NCI-H1048 (cell line): ENCODE measurements around the gene MMP17.

Experiments used
- DNase-seq: peaks from one replicate; lab custom pipeline; 2025; lab: John Stamatoyannopoulos, UW

Gene MMP17

GRCh38 chr12:131827961-131828534, at the start of gene MMP17:
TSS of gene MMP17 (plus strand) at chr12:131828393. CDS start at chr12:131828495, 102 bp downstream.
- DNase-seq = no peak

GRCh38 chr12:131779027-131779426, 49.2 kb upstream of the MMP17 start:
- no peak for DNase-seq

DNA sequence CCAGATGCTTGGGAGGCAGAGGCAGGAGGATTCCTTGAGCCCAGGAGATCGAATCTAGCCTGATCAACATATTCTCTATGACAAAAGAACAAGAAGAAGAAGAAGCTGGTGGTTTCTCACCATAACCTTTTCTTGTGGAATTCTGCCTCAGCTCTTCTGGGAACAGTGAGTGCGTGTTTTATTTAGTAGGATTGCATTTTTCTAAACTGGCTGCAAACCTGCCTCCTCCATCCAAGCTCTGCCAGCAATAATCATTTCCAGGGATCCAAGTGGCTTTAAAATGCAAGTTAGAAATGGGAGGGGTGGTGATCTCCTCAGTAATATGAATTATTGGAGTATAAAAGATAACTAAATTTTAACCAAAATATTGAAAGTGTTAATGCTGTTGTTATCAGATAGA, 46.1 kb upstream of the MMP17 start:
- no peak for DNase-seq

- DNase-seq = no peak
Observed at GRCh38 chr12:131783915-131784541, 44.2 kb upstream of the MMP17 start.

- no peak for DNase-seq
Observed at GRCh38 chr12:131784909-131785762, 43.1 kb upstream of the MMP17 start.

GRCh38 chr12:131785763-131786330, 42.3 kb upstream of the MMP17 start:
- no peak for DNase-seq

DNA sequence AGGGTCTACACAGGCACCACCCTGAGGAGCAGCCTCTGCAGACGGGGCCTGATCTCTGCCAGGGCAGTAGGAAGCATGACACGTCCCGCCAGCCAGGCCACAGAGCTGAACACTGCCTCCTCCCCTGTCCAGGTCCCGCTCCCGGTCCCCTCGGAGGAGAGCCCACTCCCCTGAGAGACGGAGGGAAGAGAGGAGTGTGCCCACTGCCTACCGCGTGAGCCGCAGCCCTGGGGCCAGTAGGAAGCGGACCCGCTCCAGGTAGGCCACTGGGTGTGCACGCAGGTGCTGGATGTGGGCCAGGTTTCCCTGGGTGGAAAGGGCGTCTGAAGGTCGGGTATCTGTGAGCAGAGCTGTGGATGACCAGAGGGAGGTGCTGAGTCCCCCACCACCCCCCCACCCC, 41.9 kb upstream of the MMP17 start:
- DNase-seq = no peak

- DNase-seq = no peak
Observed at GRCh38 chr12:131787143-131787660, 41.0 kb upstream of the MMP17 start.

- no peak for DNase-seq
Observed at GRCh38 chr12:131788070-131788469, 40.1 kb upstream of the MMP17 start.

GRCh38 chr12:131789638-131790037, 38.6 kb upstream of the MMP17 start:
- DNase-seq = no peak

DNA sequence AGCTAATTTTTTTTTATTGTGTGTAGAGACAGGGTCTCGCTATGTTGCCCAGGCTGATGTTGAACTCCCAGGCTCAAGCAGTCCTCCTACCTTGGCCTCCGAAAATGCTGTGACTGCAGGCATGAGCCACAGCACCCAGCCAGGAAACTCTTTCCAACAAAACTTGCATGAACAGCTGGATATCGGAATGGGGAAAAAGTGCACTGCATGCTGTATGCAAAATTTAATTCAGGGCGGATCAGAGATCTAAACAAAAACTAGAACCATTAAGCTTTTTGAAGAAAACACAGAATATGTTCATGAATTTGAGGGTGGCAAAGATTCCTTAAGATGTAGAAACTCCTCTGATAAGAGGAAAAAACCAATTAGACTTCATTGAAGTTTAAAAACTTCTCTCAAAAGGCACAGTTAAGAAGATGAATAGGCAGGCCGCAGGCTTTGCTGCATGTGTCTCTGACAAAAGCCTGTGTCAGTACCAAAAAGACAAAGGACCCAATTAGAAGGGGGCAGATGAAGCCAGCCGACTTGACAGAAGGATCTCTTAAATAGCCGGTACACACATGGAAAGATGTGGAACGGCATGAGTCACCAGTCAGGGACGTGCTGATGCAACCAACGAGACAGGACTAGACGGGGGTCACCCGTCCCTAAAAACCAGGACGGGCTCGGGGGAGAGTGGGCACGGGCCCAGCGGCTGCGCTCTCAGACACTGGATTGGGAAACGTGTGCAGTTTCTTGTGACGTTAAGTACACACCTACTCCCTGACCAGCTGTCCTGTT, 34.8 kb upstream of the MMP17 start:
- DNase-seq = no peak

- DNase-seq = no peak
Observed at GRCh38 chr12:131794061-131794460, 34.1 kb upstream of the MMP17 start.

DNA sequence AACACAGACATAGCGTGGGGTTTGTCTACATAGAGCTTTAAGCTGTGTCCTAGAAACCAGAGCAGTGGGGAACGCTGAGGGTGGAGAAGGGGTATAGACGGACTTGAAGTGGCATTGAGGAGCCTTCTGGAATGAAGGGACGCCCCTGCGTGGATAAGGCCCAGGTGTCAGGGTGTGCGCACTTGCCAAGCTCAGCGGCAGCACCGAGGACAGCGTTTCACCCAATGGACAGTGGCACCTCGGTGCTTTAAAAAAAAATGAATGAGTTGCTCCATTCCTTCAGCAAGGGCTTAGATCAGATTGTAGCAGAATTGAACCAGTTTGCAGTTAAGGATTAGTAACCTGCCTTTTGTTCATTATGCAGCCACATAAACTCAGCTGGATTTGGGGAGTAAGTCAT, 33.6 kb upstream of the MMP17 start:
- no peak for DNase-seq

DNA sequence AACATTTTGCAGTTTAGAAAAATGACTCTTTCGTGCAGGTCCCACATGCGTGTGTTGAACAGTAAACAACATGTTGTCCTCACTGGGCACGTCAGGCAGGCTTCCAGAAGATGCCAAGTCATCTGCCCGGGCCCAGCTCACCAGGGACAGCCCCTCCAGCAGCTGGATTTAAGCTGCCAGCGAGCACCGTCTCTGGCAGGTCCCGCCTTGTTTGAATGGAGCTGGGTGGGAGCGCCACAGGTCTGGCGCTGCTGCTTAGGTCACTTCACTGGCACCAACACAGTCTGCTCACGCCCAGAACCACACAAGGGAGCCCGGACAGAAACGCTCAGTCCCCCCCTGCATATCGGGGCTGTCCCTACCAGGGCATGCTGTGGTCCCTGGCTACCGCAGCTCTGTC, 33.1 kb upstream of the MMP17 start:
- DNase-seq = no peak

DNA sequence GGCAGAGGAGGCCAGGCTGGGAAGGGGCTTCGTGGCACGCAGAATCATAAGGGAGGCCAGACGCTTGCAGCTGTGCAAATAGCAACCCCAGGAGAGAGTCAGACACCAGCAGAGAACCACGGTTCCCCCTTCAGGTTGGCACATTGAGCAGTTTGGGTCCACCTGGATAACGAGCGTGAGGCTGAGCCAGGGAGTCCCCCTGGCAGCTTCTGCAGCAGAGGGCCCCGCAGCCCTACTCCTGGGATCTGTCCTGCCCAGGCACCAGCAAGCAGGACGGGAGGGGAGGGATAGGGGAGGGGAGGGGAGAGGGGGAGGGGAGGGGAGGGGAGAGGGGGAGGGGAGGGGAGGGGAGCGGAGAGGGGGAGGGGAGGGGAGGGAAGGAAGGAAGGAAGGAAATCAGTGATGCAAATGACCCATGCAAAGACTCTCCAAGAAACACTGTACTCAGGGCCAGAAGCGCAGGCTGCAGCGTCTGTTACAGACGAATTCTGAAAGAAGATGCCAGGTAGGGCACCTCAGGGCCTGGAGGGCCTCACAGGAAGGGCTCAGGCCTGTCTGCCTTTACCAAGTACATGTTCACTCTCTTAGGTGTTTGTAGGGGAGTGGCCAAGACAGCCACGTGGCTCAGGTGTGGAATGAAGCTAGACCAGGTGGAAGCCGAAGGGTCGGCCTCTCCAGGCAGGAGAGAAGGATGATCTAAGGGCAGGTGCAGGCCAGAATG, 32.3 kb upstream of the MMP17 start:
- DNase-seq = no peak

DNA sequence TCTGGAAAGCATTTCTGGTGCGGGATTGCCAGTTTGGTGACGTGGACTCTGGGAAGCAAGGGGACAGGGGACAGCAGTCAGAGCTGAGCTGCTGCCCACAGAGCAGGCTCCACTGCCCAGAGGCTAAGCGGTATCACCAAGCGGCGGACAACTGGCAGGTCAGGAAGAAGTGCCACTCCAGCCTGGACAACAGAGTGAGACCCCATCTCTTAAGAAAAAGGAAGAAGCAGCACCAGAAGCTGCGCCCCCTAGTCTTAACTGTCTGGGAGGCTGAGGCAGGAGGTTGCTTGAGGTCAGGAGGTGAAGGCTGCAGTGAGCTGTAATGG, 31.8 kb upstream of the MMP17 start:
- no peak for DNase-seq

DNA sequence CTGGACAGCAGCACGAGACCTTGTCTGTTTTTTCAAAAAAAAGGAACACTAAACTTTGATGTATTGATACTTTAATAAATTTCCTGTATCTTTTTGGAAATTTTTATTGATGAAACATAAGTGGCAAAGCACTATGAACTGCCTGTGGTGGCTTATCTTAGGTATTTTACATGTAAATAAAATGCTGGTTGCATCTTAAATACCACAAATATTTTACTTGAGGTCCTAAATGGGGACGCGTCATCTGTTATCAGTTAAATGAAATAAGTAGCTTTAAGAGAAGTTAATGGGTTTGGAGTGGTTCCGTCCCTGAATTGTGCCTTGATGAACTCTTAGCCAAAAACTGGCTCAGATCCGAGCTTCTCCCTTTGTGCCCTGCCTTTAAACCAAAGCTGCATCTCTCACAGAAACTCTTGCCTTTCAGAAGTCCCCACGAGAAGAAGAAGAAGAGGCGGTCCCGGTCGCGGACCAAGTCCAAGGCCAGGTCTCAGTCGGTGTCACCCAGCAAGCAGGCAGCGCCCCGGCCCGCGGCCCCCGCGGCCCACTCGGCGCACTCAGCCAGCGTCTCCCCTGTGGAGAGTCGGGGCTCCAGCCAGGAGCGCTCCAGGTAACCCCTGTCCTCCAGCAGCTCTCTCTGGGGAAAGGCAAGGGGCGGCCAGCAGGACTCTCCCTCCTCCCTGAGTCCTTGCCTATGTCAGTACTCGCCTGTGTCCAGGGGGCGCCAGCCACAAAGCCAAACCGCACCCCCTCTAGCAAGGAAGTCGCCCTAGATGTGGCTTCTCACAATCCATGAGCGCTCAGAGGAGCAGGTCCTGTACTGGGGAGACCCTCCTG, 31.2 kb upstream of the MMP17 start:
- no peak for DNase-seq

- DNase-seq = no peak
Observed at GRCh38 chr12:131797588-131797934, 30.6 kb upstream of the MMP17 start.

GRCh38 chr12:131799195-131799594, 29.0 kb upstream of the MMP17 start:
- no peak for DNase-seq

DNA sequence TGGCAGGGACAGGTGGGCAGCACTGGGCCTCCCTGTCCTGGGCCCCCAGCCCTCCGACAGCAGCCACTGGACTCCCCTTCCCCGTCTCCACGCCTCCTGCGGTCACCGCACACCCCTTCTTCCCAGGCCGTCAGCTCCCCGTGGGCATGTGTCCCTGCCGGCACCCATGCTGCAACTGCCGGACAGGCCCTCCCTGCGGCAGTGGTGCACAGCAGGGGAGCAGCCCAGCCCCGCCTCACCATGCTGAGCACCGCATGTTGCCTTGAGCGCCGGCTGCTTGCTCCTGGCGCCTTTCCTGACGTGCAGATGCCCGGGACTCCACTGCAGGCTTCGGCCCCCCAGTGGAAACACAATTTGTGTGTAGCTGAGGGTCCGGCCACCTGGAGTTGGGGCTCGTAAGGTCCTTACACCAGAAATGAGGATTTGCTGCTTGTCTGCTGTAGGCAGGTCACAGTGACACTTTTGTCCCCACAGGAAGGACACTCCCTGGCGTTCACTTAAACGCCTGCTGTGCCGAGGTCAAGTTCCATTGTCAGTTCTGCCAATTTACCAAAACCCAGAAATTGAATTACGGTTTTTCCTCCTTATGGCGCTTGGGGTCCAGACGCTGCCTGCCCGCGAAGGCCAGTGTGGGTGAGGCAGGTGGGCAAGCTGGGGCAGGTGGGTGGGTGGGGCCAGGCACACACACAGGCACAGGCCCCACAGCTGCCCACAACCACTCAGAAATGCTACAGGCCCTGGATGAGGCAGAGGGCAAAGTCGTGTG, 28.2 kb upstream of the MMP17 start:
- no peak for DNase-seq
